IgD-negative memory B cell (primary cell): ENCODE data around the gene MBLAC1. TPM values are rescaled to one million over a fixed set of nuclear protein-coding genes. Genes with fewer than 3 reads are reported as not detected.

ENCODE experiments used
- H3K27ac Mint-ChIP-seq, 3 donors: one replicate each; pipeline ENCODE4 v1.8.0; 2020 to 2022; ENCODE audit warnings: mild to moderate bottlenecking in 3 of 3, mixed read lengths in 3 of 3, moderate library complexity in 1 of 3
- H3K27me3 Mint-ChIP-seq: one replicate; pipeline ENCODE4 v1.8.0; 2021; ENCODE audit warnings: mixed read lengths
- H3K36me3 Mint-ChIP-seq: one replicate; pipeline ENCODE4 v1.8.0; 2020; ENCODE audit warnings: mild to moderate bottlenecking, mixed read lengths
- H3K4me1 Mint-ChIP-seq, 3 donors: one replicate each; pipeline ENCODE4 v1.8.0; 2020 to 2022; ENCODE audit warnings: mixed read lengths in 3 of 3, mild to moderate bottlenecking in 1 of 3
- H3K4me3 Mint-ChIP-seq, 4 donors: one replicate each; pipeline ENCODE4 v1.8.0; 2020 to 2022; ENCODE audit warnings: mild to moderate bottlenecking in 4 of 4, mixed read lengths in 4 of 4, moderate library complexity in 3 of 4
- H3K9me3 Mint-ChIP-seq, 3 donors: one replicate each; pipeline ENCODE4 v1.8.0; 2020 to 2021; ENCODE audit warnings: mixed read lengths in 3 of 3, mild to moderate bottlenecking in 1 of 3
- polyA plus RNA-seq: library from polyadenylated mRNA; unstranded; fragments of 300-500 nt; fragmentation: Illumina TruSeq; gene quantifications from one replicate; pipeline ENCODE4 v1.2.3, GENCODE V29; 2021

The MBLAC1 gene
- polyA plus RNA-seq, 1 donor from 2014 or later: 1.4 TPM

DNA sequence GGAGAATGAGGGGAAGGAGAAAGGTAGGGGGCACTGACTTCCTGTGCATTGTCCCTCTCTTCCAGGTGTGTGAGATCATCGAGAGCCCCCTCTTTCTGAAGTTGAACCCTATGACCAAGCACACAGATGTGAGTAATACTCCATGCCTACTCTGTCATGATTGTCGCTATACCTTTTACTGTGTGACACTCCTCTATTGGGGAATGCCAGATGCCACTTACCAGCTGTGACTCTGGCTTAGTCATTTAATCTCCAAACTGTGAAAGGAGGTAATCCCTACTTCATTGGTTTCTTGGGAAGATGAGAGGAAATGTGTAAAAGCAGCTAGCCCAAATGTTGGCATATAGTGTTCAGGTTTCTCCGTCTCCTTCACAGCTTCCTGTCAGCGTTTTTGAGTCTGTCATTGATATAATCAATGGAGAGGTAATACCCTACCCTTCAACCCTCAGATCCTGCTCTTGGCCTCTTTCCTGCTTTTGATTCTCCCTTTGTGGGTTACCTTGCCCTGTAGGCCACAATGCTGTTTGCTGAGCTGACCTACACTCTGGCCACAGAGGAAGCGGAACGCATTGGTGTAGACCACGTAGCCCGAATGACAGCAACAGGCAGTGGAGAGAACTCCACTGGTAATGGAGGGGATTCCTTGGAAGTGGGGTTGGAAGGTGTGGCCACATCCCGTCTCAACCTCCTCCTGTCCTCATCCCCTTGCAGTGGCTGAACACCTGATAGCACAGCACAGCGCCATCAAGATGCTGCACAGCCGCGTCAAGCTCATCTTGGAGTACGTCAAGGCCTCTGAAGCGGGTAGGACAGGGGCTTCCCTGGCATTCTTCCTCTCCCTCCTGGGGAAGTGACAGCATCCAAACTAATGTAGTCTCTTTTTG lies 36.0 kb upstream of the MBLAC1 start:
- Mint-ChIP-seq H3K27ac (peak overlapping the region in 1 of 3 donors; percentile 99), H3K9me3 (no peaks in the 10 kb centered on the region), H3K27me3 (peaks cover 2% of the 10 kb centered on the region), H3K4me3 (peak overlapping the region in 2 of 4 donors; percentile 42 to 93), H3K4me1 (peaks cover 8 to 20% (median 16%) of the 10 kb centered on the region in 3 donors), H3K36me3 (no peaks in the 10 kb centered on the region)

DNA sequence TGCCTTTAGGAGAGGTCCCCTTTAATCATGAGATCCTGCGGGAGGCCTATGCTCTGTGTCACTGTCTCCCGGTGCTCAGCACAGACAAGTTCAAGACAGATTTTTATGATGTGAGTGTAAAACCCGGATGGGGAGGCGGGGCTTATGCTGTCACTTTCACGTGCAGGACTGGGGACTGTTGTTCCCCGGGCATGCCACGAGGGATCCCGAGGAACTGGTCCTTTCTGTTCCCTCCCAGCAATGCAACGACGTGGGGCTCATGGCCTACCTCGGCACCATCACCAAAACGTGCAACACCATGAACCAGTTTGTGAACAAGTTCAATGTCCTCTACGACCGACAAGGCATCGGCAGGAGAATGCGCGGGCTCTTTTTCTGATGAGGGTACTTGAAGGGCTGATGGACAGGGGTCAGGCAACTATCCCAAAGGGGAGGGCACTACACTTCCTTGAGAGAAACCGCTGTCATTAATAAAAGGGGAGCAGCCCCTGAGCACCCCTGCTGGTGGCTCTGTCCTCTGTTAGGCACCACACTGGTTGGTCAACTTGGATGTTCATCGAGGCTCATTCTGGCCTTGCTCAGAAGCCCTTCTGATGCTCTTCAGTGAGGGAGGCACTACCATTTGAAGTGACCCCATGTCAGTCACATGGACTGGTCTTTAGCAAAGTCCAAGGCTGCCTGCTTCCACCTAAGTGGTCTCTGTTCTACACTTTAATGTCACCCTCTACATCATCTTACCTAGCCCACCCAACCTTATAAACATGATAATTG lies 35.2 kb upstream of the MBLAC1 start:
- Mint-ChIP-seq H3K27ac (peak overlapping the region in 2 of 3 donors; percentile 76 to 99), H3K36me3 (peaks cover 2% of the 10 kb centered on the region), H3K4me3 (peak overlapping the region in 2 of 4 donors; percentile 51 to 93), H3K27me3 (peaks cover 2% of the 10 kb centered on the region), H3K9me3 (no peaks in the 10 kb centered on the region), H3K4me1 (peaks cover 8 to 20% (median 18%) of the 10 kb centered on the region in 3 donors)

DNA sequence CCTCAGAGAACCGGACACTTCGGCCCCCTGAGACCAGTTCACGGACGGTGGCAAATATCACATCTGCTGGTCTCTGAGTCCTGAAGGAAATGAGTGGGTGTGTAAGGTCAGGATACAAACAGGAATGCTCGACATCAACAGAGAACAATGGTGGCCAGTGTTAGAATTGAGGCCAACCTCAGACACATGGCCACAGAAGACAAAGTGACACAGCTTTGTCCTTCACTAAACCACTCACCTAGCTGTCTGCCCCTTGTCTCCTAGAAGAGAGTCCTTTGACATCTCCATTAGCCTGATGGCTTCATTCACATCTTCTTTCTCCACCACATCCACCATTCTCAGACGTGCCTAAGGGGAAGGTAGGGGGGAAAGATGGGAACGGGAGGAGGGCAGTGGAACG lies 33.7 kb upstream of the MBLAC1 start:
- peak overlapping the region in 2 of 4 donors; percentile 9 to 93 for H3K4me3 Mint-ChIP-seq
- peak overlapping the region in 1 of 3 donors; percentile 99 for H3K27ac Mint-ChIP-seq
- H3K36me3 Mint-ChIP-seq: peaks cover 4% of the 10 kb centered on the region

DNA sequence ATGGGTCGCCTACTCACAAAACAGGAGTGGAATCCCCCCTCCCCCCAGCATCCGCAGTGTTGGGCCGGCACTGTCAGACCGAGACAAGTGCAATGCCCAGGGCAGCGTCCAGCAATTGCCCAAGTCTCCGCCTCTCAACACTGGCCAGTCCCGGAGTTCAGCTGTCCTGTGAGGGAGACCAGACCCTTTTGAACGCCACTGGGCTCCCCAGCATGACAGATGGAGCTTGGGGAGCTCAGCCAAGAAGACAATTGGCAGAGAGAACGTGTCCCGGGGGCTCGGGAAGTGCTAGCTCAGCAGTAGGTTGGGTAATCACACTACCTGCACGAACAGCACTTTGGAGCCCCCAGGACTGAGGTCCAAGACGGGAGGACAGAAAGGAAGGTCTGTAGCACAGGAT lies 33.3 kb upstream of the MBLAC1 start:
- peak overlapping the region in 1 of 3 donors; percentile 99 for H3K27ac Mint-ChIP-seq
- H3K27me3 Mint-ChIP-seq: peaks cover under 1% of the 10 kb centered on the region
- H3K9me3 Mint-ChIP-seq: no peaks in the 10 kb centered on the region
- H3K36me3 Mint-ChIP-seq: peaks cover 4% of the 10 kb centered on the region
- peaks cover 12 to 17% (median 16%) of the 10 kb centered on the region in 3 donors for H3K4me1 Mint-ChIP-seq
- peak overlapping the region in 1 of 4 donors; percentile 93 for H3K4me3 Mint-ChIP-seq

More for the DNA sequence above, 33.7 kb upstream of the MBLAC1 start:
- Mint-ChIP-seq H3K4me1 (peaks cover 13 to 20% (median 16%) of the 10 kb centered on the region in 3 donors), H3K27me3 (peaks cover 2% of the 10 kb centered on the region), H3K9me3 (no peaks in the 10 kb centered on the region)

DNA sequence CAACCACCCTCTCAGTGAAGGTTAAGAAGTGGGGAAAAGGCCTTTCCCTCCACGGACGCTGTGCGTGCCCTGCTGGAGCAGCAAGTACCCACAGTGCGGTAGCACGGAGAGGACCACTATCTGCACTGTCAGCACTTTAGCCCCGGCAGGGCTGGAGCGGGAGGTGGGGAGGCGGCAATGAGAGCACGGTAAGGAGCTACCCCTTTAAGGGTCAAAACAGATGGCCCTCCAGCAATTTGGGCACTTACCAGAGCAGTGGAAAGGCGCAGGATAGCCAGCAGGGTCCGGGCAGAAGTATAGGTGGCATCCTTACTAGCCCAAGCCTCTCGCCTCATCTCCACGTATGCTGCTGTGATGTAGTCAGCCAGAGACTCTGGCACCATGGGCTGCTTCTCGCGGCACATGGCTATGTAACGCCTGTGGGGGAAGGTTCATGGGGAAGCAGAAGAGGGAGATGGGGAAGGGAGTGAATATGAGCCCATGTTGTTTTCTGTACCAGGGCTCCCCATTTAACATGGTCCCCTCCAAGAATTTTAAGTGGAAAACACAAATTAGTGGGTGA lies 32.8 kb upstream of the MBLAC1 start:
- H3K9me3 Mint-ChIP-seq: no peaks in the 10 kb centered on the region
- peaks cover 12 to 21% (median 16%) of the 10 kb centered on the region in 3 donors for H3K4me1 Mint-ChIP-seq
- H3K36me3 Mint-ChIP-seq: peaks cover 4% of the 10 kb centered on the region
- H3K27ac Mint-ChIP-seq: peak overlapping the region in 1 of 3 donors; percentile 99
- H3K4me3 Mint-ChIP-seq: peak overlapping the region in 1 of 4 donors; percentile 93
- H3K27me3 Mint-ChIP-seq: no peaks in the 10 kb centered on the region

DNA sequence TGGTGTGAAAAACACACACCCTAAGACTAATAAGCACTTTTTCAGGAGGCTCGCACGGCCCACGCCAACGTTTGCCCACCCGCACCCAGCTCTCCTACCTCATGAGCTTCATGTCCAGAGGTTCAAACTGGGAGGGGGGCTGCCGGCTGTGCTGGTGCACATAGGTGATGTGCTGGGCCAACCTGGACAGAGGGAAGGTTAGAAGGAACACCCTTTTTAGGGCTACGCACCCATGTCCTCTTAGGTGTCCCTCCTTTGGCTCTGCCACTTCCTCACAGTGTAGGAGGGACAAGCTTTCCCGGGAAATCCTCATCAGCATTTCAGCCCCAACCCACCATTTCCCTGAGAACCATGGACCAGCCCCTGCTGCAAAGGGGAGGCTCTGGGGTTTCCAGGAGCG lies 31.5 kb upstream of the MBLAC1 start:
- Mint-ChIP-seq H3K36me3 (peaks cover 4% of the 10 kb centered on the region), H3K27ac (peak overlapping the region in 1 of 3 donors; percentile 82), H3K4me1 (peaks cover 10 to 23% (median 16%) of the 10 kb centered on the region in 3 donors)

DNA sequence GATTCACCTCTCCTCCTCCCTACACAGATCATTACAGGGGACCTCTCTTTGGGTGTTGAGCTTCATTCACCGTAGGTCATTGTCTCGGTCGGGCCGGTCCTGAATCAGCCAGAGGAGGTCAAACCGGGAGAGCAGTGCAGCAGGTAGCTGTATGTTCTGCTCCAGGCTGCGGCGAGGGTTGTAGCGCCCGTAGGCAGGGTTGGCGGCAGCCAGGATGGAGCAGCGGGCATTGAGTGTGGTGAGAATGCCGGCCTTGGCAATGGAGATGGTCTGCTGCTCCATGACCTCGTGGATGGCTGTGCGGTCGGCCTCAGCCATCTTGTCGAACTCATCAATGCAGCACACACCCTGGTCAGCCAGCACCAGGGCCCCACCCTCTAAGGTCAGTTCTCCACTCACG lies 31.1 kb upstream of the MBLAC1 start:
- H3K36me3 Mint-ChIP-seq: peaks cover 4% of the 10 kb centered on the region
- peaks cover 12 to 20% (median 16%) of the 10 kb centered on the region in 3 donors for H3K4me1 Mint-ChIP-seq
- no peaks in the 10 kb centered on the region for H3K9me3 Mint-ChIP-seq
- peak overlapping the region in 1 of 4 donors; percentile 93 for H3K4me3 Mint-ChIP-seq
- no peaks in the 10 kb centered on the region for H3K27me3 Mint-ChIP-seq
- H3K27ac Mint-ChIP-seq: peak overlapping the region in 2 of 3 donors; percentile 31 to 82

More for the DNA sequence above, 31.5 kb upstream of the MBLAC1 start:
- H3K27me3 Mint-ChIP-seq: no peaks in the 10 kb centered on the region
- H3K4me3 Mint-ChIP-seq: peak overlapping the region in 2 of 4 donors; percentile 25 to 93
- no peaks in the 10 kb centered on the region for H3K9me3 Mint-ChIP-seq

DNA sequence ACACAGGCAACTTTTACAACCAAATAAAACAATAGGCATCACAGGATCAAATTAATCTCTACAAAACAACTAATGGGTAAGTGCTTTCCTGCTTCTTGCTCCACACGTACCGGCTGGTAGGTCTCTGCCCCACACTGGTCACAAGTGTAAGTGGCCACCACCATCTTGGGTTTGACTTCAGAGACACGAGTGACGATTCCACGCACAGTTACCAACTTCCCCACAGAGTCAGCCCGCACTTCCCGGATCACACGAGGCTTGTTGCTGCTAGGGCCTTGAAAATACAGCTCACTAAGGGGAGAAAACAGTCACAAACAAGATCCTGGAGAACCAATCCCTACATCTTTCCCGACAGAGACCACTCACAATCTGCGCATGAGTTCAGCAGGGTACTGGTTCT lies 27.9 kb upstream of the MBLAC1 start:
- Mint-ChIP-seq H3K27me3 (no peaks in the 10 kb centered on the region), H3K9me3 (no peaks in the 10 kb centered on the region), H3K36me3 (peaks cover 4% of the 10 kb centered on the region), H3K4me1 (peaks cover 16 to 25% (median 17%) of the 10 kb centered on the region in 3 donors), H3K27ac (peak overlapping the region; percentile 37 to 100 (median 83)), H3K4me3 (peak overlapping the region; percentile 10 to 97 (median 62))

DNA sequence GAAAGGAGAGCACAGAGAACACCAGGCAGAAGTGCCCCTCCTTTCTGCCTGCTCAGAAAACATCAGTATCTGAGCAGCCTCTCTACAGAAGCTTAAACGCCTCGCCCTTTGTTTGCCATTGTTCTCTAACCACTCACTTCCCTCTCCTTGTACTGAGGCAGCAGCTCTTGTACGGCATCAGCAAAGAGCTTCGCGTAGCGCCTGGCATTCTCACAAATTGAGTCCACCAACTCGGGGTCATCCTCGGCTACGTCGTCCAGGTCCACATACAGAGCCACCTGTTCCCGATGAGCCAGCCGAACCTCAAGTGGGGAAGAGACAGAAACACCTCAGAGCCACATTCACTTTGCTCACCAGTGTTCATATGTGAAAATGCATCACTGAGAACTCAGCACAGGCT lies 27.3 kb upstream of the MBLAC1 start:
- H3K4me3 Mint-ChIP-seq: peak overlapping the region; percentile 93 to 99 (median 98)
- H3K36me3 Mint-ChIP-seq: peaks cover 4% of the 10 kb centered on the region
- peak overlapping the region; percentile 98 to 100 (median 99) for H3K27ac Mint-ChIP-seq
- H3K4me1 Mint-ChIP-seq: peaks cover 16 to 25% (median 19%) of the 10 kb centered on the region in 3 donors
- H3K9me3 Mint-ChIP-seq: no peaks in the 10 kb centered on the region
- no peaks in the 10 kb centered on the region for H3K27me3 Mint-ChIP-seq

DNA sequence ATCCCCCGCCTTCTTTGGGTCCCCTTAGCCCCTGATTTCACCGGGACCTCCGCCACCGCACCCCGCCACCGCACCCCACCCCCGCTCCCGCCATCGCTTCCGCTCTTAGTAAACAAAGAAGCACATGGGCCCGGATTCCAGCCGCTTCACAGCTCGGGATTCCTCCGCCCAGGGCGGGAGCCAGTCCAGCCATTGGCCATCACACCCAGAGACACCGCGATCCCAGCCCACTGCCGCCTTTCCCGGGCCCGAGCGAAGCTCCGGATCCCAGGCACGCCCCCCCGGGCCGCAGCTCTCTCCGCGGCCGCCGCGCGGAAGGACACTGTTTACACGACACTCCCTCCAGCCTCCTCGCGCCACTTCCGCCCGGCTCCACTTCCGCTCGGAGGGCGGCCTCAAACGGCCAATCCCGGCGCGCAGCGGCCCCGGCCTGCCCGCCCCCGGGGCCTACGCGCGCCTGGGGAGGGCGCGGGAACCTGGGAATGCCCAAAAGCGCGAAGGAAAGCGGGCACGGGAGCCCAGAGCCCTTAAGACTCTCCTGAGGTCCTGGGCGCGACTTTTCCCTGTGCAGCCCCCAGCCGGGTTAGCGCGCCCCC lies 26.2 kb upstream of the MBLAC1 start:
- H3K9me3 Mint-ChIP-seq: no peaks in the 10 kb centered on the region
- peaks cover 4% of the 10 kb centered on the region for H3K36me3 Mint-ChIP-seq
- peaks cover 16 to 25% (median 19%) of the 10 kb centered on the region in 3 donors for H3K4me1 Mint-ChIP-seq
- peak overlapping the region; percentile 93 to 99 (median 98) for H3K4me3 Mint-ChIP-seq
- no peaks in the 10 kb centered on the region for H3K27me3 Mint-ChIP-seq
- H3K27ac Mint-ChIP-seq: peak overlapping the region; percentile 98 to 100 (median 99)

DNA sequence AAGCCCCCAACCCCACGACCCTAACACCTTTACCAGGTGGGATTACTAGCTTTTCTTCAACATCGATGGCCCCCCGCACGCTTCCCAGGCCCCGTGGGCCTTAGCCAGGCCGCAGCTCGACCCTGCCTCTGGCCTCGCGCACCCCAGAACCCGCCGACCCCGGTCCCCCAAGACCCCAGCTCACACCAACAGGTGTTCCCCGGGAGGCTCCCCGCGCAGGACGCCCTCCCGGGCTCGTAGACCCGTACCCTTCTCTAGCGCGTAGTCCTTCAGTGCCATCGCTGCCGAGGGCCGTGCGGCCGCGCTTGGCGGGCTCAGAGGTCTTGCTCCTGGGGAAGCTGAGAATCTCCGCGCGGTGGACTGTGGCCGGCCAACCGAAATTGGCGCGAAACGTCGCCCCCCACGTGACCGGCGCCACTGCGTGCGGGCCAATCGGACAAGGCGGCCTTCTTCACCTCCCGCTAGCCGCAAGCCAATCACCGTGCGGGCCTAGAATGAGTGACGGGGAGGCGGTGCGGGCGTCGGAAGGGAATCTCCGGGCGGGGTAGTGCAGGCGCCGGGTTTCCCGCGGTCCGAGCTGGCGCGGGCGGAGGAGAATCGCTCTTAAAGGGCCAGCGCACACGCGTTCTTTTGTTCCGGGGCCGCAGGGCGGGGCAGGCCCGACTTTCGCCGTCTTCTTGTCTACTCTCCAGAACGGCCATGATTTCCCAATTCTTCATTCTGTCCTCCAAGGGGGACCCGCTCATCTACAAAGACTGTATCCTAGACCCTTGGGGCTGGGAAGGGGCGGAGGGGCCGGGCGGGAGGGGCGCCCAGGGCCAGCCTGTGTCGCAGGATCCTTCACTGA lies 25.5 kb upstream of the MBLAC1 start, which contains the start of the genes AP4M1 and MCM7:
Gene AP4M1 (plus strand): TSS at position 628 of the 847 bp plus-strand sequence. CDS start 72 bp downstream, at position 700.
Gene MCM7 (minus strand): TSS at position 382 of the 847 bp plus-strand sequence. CDS start 103 bp downstream, at position 279.
- peak within 1 kb of the TSS; percentile 98 to 100 (median 99) for H3K27ac Mint-ChIP-seq
- H3K27me3 Mint-ChIP-seq: no peaks in the 10 kb centered on the region
- H3K4me1 Mint-ChIP-seq: peaks cover 16 to 22% (median 19%) of the 10 kb centered on the region in 3 donors
- H3K9me3 Mint-ChIP-seq: no peaks in the 10 kb centered on the region
- peak within 1 kb of the TSS; percentile 93 to 99 (median 98) for H3K4me3 Mint-ChIP-seq
- peaks cover 2% of the 10 kb centered on the region for H3K36me3 Mint-ChIP-seq

DNA sequence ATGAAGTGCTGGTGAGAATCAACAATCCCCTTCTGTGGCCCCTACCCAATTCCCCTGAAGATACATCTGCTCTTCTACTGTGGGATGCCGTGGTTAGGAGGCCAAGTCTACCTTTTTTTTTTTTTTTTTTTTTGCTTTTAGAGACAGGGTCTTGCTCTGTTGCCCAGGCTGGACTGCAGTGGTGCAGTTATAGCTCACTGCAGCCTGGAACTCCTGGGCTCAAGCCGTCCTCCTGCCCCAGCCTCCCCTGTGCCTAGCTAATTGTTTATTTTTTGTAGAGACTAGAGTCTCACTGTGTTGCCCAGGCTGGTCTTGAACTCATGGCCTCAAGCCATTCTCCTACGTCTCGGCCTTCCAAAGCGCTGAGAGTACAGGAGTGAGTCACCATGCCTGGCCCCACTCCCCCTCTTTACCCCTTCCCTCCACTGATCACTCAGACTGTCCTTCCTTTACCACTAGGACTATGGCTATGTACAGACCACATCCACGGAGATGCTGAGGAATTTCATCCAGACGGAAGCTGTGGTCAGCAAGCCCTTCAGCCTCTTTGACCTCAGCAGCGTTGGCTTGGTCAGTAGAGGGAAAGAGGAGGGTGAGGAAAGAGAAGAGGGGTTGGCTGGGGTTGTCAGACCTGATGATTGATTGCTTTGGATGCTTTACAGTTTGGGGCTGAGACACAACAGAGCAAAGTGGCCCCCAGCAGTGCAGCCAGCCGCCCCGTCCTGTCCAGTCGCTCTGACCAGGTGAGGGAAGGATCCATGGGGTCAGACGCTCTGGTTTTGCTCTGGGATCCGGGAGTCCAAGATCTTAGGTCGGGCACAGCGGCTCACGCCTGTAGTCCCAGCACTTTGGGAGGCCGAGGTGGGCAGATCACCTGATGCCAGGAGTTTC lies 23.6 kb upstream of the MBLAC1 start:
- Mint-ChIP-seq H3K27ac (peak overlapping the region in 2 of 3 donors; percentile 92 to 100), H3K4me3 (peak overlapping the region; percentile 23 to 93 (median 78)), H3K4me1 (peaks cover 10 to 19% (median 19%) of the 10 kb centered on the region in 3 donors), H3K36me3 (no peaks in the 10 kb centered on the region), H3K27me3 (no peaks in the 10 kb centered on the region), H3K9me3 (no peaks in the 10 kb centered on the region)
